GM19238 (cell line): ENCODE results near the gene BTG2.

ENCODE experiments used
- DNase-seq: peaks from one replicate; pipeline ENCODE4 v3.0.0; 2011; ENCODE audit warnings: low spot score; ENCODE audit not compliant: insufficient read length

BTG2 gene

GRCh38 chr1:203340112-203340790 lies 34.9 kb downstream of the BTG2 start:
- DNase-seq: peak; percentile 78

DNA sequence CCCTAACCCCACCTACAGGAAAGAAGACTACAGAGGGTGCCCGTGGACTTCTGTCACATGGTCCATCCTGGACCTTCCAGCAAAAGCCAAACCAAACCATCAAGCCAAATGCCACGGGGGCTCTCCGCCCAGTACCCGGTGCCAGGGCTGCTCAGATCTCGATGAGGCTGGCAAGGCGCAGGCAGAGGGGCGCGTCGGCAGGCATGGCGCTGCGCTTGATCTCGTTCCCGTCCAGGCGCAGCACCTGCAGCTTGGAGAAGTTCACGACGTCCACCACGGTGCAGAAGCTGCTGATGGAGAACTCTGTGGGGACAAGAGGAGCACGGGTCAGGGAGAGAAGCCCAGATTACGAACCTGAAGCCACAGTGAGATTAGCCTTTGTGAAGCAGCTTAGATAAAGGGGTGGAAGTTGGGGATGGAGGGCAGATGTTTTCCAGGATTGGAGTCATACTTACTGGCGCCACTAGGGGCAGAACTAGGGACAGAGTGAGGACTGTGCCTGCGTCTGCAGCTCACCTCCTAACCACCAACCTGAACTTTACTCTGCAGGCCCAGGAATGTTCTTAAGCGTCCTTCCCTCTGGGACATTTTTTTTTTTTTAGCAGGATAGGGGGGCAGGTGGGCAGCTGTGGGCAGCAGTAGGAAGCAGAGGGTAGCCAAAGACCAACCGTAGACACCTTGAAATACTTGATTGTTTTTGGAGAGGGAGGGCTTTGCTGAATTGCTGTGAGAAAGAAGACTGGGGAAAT lies 37.0 kb downstream of the BTG2 start:
- DNase-seq: peak; percentile 70

- DNase-seq: no peak
Observed at GRCh38 chr1:203343956-203344754, 38.8 kb downstream of the BTG2 start.

- no peak for DNase-seq
Observed at GRCh38 chr1:203346060-203346768, 40.9 kb downstream of the BTG2 start.

DNA sequence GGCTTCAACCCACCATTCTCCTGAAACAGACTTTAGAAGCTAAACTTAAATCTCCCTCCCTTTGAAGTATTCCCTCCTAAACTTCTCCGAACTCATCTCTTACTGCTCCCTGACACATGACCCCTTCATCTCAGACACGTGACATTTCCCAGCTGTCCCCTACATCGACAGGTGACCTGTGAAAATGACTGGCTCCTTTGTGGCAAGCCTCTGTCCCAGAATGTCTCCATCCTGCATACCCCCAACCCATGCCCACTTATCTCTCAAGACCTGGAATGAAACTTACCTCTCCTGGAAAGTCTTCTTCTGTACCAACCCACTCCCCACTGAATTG lies 41.4 kb downstream of the BTG2 start:
- no peak for DNase-seq

DNA sequence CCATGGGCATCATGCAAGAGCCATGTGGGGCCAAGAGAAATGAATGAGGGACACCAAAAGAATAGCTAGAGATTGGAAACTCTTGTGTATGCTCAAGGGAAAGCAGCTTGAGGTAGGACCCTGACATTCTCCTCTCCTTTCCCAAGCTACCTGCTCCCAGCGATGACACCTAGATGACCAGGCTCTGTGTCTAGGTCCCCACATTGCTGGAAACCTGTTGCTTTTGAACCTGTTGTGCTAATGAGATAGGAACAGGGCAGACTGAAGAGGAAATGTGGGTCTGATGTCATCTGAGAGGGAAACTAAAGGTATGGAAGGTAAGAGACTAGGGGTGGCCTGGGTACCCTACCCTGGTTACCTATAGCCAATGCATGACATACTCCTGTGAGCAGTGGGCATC lies 43.8 kb downstream of the BTG2 start:
- DNase-seq: no peak

DNA sequence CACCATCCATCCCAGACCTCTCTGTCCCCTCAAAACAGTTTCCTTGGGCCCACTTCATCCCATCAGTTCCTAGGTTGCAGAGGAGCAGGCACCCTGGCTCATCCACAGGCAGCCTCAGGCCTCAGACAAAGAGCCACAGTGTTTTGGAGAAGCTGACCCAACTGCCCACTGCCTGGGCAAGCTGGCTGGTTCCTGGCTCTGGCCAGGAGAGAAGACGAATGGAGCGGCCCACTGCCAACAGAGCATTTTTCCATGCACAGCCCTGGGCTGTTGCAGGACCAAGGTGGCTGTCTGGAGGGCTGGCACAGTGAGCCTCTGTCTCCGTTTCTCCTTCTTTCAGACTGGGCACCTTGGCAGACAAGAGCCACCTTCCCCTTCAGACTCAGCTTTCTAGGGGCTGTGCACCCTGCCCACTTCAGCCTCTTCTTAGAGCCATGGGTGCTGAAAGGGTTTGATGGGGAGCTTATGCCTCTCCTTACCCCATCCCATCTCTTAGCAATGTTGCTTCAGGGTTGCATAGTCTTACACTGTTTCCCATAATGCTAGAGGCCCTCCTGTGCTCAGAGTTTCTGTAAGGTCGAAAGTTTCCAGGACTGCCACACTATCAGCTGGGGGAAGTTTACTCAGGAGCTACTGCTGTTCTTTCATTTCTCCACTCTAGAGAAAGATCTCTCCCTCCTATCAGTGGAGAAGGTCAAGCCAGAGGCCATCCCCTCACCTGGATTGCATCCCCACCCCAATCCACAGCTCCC lies 44.6 kb downstream of the BTG2 start:
- DNase-seq: no peak

DNA sequence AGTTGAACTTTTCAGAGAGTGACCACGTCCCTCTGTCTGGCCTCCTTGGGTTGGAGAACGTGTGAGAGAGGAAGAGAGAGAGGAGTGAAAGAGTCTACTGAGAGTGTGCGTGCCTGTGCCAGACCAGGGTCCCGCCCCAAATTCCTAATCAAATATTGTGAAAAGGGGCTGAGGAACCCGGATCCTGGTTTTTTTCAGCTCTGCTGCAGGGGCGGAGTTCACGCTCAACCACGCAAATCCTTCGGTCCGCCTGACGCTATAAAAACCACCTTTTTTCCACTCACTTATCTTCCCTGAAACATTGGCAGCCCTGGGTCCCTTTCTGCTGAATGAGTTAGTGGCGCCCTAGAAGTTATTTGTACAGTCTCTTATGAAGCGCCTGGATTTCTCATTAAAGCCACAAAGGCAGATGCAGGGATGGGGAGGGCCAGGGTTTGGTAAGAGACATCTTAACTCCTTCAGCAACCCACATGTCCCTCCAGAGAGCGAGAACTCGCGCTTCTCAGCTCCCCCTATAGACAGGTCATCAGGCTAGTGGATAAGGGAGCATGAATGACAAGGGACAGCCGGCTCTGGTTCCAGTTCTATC lies 45.8 kb downstream of the BTG2 start, which contains the start of gene FMOD:
Gene FMOD, minus strand, starts transcription at position 86 of the 589 bp plus-strand sequence. CDS start 2,852 bp downstream, outside the sequence.
- DNase-seq: no peak

DNA sequence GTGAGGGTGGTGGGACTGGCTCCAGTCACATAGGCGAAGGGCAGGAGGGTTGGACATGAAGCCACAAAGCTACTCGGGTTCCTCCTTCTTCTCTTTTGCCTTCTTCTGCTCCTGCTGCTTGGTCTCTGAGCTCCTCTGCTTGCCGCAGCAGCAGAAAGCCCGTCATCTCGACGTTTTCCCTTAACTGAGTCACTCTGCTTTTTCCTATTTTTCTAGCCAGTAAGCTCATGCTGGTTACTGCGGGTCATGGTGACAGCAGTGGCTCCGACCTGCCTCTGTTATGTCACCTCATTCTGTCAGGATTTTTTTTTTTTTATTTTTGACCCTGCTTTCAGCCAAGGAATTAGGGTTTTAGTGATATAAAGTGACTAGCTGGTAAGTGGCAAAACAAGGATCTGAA lies 48.2 kb downstream of the BTG2 start:
- DNase-seq: no peak

- no peak for DNase-seq
Observed at GRCh38 chr1:203354246-203354645, 48.9 kb downstream of the BTG2 start.

DNA sequence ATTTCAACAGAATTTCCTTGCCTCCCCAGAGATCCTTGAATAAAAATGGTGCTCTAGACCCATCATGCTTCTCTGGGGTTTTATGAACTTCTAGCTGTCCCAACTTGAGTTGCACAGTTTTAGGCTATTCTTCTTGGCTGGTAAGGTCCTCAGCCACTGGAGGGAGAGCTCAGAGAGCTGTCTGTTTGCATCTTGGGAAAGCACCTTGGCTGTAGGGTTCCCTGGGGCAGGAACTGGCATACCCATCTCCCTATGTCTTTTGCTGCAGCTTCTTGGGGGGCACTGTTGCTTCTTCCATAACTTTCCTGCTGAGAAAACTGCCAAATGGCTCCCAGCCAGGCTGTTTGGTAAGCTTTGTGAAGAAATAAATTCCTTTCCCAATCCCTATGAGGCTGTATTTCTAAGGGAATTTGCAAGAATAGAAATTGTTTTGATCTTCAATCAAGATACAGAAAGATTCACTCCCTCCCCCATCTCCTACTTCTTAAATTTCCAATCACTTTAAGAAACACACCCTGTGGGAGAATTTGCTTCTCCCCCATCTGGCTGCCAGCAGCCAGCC lies 53.8 kb downstream of the BTG2 start:
- no peak for DNase-seq
